ENCODE results near the gene ATAD3B.
"Not testable (repeated sequence)": the region's sequence is repeated elsewhere in the genome, so short reads cannot be mapped to it uniquely, and the experiment has no call there.

ATAD3B gene, protein sequence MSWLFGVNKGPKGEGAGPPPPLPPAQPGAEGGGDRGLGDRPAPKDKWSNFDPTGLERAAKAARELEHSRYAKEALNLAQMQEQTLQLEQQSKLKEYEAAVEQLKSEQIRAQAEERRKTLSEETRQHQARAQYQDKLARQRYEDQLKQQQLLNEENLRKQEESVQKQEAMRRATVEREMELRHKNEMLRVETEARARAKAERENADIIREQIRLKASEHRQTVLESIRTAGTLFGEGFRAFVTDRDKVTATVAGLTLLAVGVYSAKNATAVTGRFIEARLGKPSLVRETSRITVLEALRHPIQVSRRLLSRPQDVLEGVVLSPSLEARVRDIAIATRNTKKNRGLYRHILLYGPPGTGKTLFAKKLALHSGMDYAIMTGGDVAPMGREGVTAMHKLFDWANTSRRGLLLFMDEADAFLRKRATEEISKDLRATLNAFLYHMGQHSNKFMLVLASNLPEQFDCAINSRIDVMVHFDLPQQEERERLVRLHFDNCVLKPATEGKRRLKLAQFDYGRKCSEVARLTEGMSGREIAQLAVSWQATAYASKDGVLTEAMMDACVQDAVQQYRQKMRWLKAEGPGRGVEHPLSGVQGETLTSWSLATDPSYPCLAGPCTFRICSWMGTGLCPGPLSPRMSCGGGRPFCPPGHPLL

GRCh38 chr1:1471389-1472052, at the start of gene ATAD3B:
ATAD3B (plus strand) TSS chr1:1471765; CDS start chr1:1471885, 120 bp downstream.
- DNase-seq, result peak; percentile 93

- no peak for DNase-seq
Observed at GRCh38 chr1:1421907-1422464, 49.6 kb upstream of the ATAD3B start.

DNA sequence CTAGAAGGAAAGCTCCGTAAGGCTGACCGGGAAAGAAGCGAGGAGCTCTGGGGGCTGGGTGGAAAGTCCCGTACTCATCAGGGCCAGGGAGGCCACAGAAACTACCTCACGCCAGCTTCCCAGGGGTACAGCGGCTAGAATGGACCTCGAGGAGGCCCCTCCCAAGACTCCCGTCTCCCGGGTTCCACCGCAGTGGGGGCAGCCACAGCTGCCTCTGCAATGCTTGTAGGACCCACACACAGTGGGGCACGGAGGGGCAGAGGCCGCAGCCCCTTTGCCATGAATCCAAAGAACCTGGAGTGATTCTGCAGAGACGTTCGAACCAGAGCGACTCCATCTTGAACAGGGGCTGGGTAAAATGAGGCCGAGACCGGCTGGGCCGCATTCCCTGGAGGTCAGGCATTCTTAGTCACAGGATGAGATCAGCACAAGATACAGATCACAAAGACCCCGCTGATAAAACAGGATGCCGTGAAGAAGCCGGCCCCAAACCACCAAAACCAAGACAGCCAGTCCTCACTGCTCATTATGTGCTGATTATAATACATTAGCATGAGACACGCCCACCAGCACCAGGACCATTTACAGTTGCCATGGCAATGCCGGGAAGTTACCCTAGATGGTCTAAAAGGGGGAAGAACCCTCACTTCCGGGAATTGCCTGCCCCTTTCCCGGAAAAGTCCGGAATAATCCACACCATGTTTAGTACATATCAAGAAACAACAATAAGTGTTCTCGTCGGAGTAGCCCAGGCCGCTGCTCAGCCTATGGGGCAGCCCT, 48.9 kb upstream of the ATAD3B start:
- DNase-seq, result no peak

DNA sequence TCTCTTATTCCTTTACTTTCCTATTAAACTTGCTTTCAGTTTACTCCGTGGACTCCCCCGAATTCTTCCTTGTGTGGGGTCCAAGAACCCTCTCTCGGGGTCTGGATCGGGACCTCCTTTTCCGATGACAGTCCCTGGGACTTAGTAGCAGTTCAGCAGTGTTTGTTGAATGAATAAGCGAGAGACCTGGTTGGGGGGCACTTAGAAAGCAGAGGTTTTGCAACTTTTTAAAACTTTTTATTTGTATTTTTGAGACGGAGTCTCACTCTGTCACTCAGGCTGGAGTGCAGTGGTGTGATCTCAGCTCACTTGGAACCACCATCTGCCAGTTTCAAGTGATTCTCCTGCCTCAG, 48.3 kb upstream of the ATAD3B start:
- DNase-seq, result no peak

DNA sequence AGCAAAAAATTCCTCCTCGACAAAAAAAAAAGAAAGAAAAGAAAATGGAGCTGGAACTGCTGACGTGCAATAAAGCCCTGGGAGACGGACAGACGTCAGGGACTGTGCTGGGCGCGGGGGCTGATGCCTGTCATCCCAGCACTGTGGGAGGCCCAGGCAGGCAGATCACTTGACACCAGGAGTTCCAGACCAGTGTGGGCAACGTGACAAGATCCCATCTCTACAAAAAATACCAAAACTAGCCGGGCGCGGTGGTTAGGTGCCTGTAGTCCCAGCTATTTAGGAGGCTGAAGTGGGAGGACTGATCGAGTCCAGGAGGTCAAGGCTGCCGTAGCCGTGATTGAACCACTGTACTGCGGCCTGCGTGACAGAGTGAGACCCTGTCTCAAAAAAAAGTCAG, 46.9 kb upstream of the ATAD3B start:
- DNase-seq, result no peak

- no peak for DNase-seq
Observed at GRCh38 chr1:1425426-1425752, 46.2 kb upstream of the ATAD3B start.

DNA sequence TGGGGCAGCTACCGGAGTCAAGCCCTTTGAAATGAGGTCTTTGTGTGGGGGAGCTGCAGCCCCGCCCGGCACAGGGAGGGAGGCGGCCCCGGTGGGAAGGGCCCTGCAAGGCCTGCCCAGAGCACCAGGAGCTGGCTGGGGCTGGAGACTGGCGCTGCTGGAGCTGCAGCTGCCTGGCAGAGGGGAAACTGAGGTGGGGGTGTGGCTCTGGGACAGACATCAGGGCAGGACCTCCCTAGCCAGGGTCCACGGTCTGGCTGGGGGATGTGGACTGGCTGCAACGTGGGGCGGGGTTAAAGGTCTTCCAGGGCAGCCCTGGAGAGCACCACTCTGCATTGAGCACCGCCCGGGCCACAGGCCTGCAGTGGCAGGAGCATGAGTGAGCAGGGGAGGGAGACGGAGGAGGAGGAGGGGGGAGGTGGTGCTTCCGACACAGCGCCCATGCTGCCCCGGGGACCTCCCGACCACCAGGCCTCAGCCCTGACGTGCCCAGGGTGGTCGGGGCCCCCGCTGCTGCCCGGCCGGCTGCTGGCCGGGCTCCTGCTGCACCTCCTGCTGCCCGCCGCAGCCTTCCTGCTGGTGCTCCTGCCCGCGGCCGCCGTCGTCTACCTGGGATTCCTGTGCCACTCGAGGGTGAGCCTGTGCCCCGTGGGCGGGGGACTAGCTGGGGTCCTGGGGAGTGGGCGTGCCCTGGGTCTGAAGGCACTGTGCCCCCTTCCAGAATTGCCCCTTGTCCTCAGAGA, 45.6 kb upstream of the ATAD3B start:
- DNase-seq, result no peak

- no peak for DNase-seq
Observed at GRCh38 chr1:1426496-1427105, 45.0 kb upstream of the ATAD3B start.

- DNase-seq, result no peak
Observed at GRCh38 chr1:1427106-1427819, 44.3 kb upstream of the ATAD3B start.

DNA sequence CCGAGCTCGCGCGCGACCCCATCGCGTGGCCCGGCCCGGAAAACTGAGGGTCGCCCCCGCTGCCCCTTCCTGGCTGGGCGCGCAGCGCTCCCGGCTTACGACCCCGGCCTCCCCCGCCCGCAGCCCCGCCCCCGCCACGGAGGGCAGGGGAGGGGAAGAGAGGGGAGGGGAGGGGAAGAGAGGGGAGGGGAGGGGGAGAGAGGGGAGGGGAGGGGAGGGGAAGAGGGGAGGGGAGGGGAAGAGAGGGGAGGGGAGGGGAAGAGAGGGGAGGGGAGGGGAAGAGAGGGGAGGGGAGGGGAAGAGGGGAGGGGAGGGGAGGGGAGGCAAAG, 43.8 kb upstream of the ATAD3B start:
- no peak for DNase-seq

DNA sequence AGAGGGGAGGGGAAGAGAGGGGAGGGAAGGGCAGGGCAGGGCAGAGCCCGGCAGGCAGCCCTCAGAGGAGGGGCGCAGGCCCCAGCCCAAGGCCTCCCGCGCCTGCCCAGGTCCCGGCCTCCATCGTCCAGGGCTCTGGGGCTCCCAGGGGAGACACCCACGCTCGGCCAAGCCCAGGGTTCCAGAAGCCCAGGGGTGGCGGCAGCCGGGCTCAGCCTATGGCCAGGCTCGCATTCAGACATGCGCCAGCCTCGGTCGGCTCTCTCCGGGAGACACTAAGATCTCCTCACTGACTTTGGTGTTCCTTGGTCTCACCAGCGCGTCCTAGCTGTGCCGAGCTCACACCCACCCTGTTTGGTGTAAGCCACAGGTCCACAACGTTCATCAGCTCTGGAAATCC, 43.4 kb upstream of the ATAD3B start:
- DNase-seq, result no peak

DNA sequence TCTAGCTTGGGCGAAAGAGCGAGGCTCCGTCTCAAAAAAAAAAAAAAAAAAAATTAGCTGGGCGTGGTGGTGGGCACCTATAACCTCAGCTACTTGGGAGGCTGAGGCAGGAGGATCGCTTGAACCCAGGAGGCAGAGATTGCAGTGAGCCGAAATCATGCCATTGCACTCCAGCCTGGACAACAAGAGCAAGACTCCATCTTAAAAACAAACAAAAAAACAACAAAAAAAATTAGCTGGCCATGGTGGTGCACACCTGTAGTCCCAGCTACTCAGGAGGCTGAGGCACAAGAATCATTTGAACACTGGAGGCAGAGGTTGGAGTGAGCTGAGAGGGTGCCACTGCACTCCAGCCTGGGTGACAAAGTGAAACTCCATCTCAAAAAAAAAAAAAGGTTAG, 42.6 kb upstream of the ATAD3B start:
- not testable (repeated sequence) for DNase-seq

DNA sequence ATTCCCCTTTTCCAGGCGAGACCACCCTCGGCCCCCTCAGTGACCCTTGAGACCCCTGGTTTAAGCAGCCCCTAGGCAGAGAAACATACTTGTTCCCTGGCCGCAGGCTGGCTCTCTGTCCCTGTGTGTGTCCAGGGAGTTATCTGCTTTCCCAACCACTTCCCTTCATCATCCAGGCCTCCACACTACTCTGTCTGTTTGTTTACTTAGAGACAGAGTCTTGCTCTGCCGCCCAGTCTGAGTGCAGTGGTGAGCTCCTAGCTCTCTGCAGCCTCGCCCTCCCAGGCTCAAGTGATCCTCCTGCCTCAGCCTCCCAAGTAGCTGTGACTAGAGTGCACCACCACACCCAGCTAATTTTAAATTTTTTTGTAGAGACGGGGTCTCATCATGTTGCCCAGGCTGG, 41.9 kb upstream of the ATAD3B start:
- DNase-seq, result no peak

DNA sequence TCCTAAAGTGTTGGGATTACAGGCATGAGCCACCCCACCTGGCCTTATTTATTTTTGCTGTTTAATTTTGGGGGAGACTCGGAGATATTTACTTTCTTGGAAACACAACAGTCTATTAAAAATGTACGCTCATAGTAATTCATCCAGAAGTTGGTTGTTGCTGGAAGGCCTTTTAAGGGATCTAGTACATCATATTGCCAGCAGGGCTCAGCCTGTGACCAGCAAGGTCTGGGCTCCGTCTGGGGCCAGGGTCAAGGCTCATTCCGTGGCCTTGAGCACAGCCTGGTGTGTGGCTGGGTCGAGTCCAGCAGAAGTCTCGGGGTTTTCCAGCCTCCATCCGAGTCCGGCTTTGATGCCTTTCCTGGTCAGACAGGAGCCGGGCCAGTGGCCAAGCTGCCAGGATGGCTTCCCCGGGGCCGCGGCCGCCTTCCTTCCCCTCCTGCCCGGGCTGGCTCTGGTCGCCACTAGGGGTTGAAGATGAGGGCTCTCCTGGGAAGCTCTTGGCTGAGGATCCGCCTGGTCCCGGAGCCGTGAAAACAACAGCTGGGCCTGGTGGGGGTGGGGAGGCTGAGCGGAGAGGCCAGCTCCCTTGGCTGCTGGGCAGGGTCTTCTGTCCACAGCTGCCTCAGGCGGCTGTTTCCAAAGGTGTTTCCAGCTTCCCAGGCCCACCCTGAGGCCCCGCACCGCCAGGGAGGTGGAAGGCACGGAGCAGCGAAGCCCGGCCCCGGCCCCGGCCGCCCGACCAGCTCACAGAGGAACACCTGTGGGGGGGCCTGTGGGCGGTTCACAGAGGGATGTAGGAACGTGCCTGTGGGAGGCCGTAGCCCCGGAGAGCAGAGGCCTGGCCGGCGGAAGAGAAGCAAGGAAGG, 41.2 kb upstream of the ATAD3B start:
- no peak for DNase-seq

DNA sequence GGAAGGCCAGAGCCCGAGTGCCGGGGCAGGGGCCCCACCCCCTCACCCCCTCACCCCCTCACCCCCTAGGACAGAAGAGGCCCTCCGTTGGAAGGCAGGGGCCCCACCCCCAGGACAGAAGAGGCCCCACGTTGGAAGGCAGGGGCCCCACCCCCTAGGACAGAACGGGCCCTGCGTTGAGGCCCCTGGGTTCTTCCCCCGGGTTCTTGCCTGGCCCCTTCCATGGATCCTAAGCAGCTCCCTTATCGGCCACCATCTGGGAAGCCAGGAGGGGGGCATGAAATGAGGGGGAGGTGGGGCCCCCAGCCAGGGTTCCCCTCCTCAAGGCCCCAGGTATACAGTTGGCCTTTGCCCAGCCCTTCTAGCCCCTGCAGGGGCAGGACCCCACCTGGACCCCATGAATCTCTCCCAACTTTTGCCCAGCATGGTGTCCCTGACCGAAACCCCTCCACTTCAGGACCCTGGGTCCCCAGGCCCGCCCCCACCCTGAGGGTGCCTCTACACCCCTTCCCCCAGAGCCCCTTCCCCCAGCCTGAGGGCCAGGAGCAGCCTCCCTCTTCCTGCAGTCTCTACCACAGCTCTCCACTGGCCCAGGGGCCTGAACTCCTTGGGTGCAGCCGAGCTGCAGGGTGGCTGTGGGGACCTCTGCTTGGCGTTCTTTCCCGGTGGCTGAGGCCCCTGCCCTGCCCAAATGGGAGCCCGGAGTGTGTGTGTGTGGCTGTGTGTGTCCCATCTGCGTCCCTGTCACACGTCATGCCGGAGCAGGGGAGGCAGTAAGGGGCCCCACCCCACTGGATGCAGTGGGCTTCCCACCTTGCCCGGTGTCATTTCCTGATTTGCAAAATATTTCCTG, 40.3 kb upstream of the ATAD3B start:
- DNase-seq, result no peak

DNA sequence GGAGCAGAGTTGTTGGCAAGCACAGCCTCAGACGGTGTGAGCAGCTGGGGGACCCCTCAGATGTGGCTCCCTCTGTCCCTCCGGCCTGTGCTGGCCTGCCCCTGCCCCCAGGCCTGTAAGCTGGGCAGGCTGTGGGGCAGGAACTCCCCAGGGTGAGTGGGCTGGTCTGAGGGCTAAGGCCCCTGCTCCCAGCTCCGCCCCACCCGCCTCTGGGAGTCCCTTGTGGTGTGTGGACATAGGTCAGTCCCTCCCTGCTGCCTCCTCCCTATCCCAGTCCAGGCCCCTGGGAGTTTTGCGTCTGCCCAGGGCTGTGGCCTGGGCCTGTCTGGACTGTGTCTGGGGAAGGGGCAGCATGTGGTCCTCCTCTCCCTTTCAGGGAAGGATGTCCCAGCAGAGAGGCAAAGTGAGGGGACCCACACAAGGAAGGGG, 39.7 kb upstream of the ATAD3B start:
- DNase-seq, result no peak

DNA sequence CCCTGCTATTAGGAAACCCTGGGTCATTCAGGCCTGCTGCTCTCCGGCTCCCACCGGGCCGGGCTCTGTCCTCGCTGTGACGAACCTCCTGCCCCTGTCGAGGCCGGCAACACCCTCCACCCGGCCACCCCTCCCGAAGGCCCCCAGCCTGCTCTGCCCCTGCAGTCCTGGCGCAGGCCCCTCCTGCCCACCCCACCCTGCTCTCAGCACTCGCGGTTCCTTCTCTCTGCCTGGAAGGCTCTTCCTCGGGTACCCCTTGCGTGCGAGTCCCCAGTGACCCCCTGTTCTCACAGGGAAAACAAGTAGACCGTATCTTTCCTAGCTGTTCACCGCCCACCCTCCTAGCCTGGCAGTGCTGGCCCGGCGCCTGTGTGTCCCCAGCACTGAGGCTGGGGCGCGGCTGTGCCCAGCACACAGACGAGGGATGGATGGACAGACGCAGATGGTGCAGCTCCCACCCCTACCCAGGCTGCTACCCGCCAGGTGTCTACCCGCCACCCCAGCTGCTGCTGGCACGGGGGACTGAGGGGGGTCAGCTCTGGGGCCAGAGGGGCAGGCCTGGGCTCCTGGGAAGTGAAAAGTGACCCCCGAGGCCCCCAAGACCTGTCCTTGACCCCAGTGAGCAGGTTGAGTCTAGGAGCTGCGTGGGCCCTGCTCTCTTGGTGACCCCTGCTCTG, 39.2 kb upstream of the ATAD3B start:
- DNase-seq, result no peak

DNA sequence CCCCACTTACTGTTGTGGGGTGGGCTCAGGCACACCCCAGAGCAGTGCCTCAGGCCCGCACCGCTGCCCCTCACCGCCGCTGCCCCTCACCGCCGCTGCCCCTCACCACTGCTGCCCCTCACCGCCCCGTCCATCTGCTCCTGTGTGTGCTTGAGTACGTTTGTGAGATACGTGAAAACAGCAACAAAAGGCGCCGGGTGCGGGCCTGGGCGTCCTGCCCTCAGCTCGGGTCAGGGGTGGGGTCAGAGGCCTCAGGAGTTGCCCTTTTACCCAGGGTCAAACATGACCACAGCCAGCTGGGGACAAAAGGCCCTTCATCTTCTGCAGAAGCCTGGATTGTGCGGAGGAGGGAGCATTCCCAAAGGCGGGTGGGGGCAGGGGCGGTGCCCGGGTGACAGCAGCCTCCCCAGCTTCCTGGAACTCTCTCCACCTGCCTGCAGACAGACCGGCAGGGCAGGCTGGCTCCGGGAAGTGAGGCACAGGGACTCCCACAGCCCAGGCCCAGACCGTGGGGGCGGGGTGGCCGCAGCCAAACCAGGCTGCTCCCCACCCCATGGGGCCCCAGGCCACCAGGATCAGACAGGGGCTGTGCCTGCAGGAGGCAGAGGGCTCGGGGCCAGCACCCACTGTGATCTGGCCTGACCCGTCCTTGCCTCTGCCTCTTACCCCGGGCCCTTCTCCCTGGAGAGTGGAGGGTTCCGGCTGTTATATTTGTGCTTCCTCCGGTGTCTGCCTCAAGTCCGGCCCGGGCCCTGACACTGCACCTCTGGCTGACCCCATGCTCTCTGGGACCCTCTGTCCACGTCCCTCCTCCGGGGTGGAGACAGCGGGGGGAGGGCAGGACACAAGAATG, 38.4 kb upstream of the ATAD3B start:
- DNase-seq, result no peak

Data from inflammatory macrophage treated with lipopolysaccharide for 4 hours (primary cell).